GM12878 (cell line): Measurements from ENCODE around the gene FABP7.

Experiments used
- CEBPB ChIP-seq, 2 experiments: fragments of 150-350 bp in 1 of 2; IDR thresholded peaks; 2 replicates each; pipeline ENCODE4 v1.6.1; 2012 to 2014; ENCODE audit warnings: low read depth in 2 of 2, low read length in 2 of 2, borderline replicate concordance in 1 of 2, inconsistent platforms in 1 of 2
- NRF1 ChIP-seq: conservative IDR thresholded peaks from 2 replicates; pipeline ENCODE4 v1.6.1; 2011; ENCODE audit warnings: mild to moderate bottlenecking, low read depth, low read length, improper control_type of control experiment
- PML ChIP-seq: IDR thresholded peaks from 2 replicates; pipeline ENCODE4 v1.6.1; 2012; ENCODE audit warnings: low read length, inconsistent platforms
- POLR2A ChIP-seq: IDR thresholded peaks from 2 replicates; pipeline ENCODE4 v1.6.1; 2011; ENCODE audit warnings: low read depth, mild to moderate bottlenecking, low read length
- SIN3A ChIP-seq: IDR thresholded peaks from 2 replicates; pipeline ENCODE4 v1.6.1; 2012; ENCODE audit warnings: low read depth, low read length, improper control_type of control experiment
- SMC3 ChIP-seq: IDR thresholded peaks from 2 replicates; pipeline ENCODE4 v1.6.1; 2011; ENCODE audit warnings: low read length, improper control_type of control experiment, borderline replicate concordance
- TCF3 ChIP-seq: IDR thresholded peaks from 2 replicates; pipeline ENCODE4 v1.6.1; 2012; ENCODE audit warnings: low read depth, mild to moderate bottlenecking, low read length, borderline replicate concordance; ENCODE audit not compliant: insufficient read depth
- ZNF274 ChIP-seq: IDR thresholded peaks from one replicate; pipeline ENCODE4 v1.8.0; 2011; ENCODE audit not compliant: insufficient read length, insufficient read depth
- TF ChIP-seq, protein P1 (sequence below), 3 experiments: IDR thresholded peaks in 2 of 3; conservative IDR thresholded peaks in 1 of 3; 2 replicates each; pipeline ENCODE4 v1.5.1; 2011; ENCODE audit warnings: low read depth in 3 of 3, low read length in 3 of 3, mild to moderate bottlenecking in 3 of 3, control low read depth in 2 of 3, moderate library complexity in 2 of 3, inconsistent platforms in 1 of 3, mixed read lengths in 1 of 3; ENCODE audit not compliant: control insufficient read depth in 2 of 3, insufficient read depth in 1 of 3; ENCODE audit errors: extremely low read depth in 1 of 3
- TF ChIP-seq, protein P2 (sequence below): IDR thresholded peaks from 2 replicates; pipeline ENCODE4 v1.6.1; 2012; ENCODE audit warnings: low read length, inconsistent platforms

DNA sequence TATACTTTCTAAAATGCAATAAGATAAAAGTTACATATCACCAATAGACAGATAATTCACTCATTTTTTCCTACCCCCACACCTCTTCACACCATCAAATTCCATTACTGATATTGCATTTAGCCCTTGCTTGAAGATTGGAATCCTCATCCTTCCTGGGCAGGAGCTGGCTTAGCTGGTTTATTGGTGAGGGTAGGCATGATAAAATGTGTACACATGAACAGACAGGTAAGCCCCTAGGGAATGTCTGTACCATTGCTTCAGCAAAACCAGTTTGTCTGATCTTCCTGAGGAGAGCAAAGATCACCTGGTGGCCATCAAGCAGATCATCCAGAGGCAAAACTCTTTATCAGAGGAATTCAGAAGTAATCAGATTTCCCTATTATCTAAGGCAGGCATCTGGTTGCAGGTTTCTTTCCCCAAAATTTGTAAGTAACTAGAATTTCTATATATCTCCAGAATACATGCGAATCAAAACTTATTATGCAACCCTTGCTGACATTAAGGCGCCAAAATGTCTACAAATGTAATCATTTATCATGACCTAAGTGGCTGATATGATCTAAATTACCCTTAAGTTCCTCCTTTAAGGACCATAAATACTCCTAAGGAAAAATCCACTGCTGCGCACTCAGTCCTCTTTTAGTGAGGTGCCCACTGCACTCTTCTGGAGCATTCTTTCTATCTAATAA lies 6.6 kb upstream of the FABP7 start:
- no peak for TF ChIP-seq POLR2A
- no peak for TF ChIP-seq CEBPB (IDR thresholded peaks at IDR 0.05; ENCODE audit: borderline replicate concordance in 1 of 2, low read depth in 2 of 2, low read length in 2 of 2)
- TF ChIP-seq SMC3: no peak
- TF ChIP-seq TCF3: no peak
- TF ChIP-seq PML: no peak
- TF ChIP-seq NRF1: no peak
- no peak for TF ChIP-seq ZNF274
- TF ChIP-seq, protein P1, sequence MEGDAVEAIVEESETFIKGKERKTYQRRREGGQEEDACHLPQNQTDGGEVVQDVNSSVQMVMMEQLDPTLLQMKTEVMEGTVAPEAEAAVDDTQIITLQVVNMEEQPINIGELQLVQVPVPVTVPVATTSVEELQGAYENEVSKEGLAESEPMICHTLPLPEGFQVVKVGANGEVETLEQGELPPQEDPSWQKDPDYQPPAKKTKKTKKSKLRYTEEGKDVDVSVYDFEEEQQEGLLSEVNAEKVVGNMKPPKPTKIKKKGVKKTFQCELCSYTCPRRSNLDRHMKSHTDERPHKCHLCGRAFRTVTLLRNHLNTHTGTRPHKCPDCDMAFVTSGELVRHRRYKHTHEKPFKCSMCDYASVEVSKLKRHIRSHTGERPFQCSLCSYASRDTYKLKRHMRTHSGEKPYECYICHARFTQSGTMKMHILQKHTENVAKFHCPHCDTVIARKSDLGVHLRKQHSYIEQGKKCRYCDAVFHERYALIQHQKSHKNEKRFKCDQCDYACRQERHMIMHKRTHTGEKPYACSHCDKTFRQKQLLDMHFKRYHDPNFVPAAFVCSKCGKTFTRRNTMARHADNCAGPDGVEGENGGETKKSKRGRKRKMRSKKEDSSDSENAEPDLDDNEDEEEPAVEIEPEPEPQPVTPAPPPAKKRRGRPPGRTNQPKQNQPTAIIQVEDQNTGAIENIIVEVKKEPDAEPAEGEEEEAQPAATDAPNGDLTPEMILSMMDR (IDR thresholded peaks at IDR 0.05 in 2 of 3, conservative IDR thresholded peaks at IDR 0.05 in 1 of 3; ENCODE audit: control insufficient read depth in 2 of 3, extremely low read depth in 1 of 3, insufficient read depth in 1 of 3, low read depth in 3 of 3, low read length in 3 of 3): no peak
- TF ChIP-seq, protein P2, sequence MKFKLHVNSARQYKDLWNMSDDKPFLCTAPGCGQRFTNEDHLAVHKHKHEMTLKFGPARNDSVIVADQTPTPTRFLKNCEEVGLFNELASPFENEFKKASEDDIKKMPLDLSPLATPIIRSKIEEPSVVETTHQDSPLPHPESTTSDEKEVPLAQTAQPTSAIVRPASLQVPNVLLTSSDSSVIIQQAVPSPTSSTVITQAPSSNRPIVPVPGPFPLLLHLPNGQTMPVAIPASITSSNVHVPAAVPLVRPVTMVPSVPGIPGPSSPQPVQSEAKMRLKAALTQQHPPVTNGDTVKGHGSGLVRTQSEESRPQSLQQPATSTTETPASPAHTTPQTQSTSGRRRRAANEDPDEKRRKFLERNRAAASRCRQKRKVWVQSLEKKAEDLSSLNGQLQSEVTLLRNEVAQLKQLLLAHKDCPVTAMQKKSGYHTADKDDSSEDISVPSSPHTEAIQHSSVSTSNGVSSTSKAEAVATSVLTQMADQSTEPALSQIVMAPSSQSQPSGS: no peak
- TF ChIP-seq SIN3A: no peak
